GM12892 (cell line): ENCODE results near the gene L1CAM.
A peak's percentile ranks its signal among the peaks of the same experiment; 100 is the strongest.

Source experiments
- DNase-seq: peaks from one replicate; pipeline ENCODE4 v3.0.0; 2011; ENCODE audit not compliant: insufficient read length
- FAIRE-seq: peaks from 2 replicates; lab custom pipeline; 2011; peaks lifted over from hg19 to GRCh38; lab: Jason Lieb, UNC
- POLR2A ChIP-seq: IDR thresholded peaks from 2 replicates; pipeline ENCODE4 v1.6.1; 2011; ENCODE audit warnings: low read depth, low read length, control low read depth
- POLR2AphosphoS5 ChIP-seq: IDR thresholded peaks from 2 replicates; pipeline ENCODE4 v1.6.1; 2011; ENCODE audit warnings: low read depth, low read length, control low read depth
- TAF1 ChIP-seq: IDR thresholded peaks from 2 replicates; pipeline ENCODE4 v1.6.1; 2011; ENCODE audit warnings: low read depth, mild to moderate bottlenecking, control low read depth, low read length, borderline replicate concordance

L1CAM gene

GRCh38 chrX:153907456-153907855 lies 21.5 kb upstream of the L1CAM start:
- DNase-seq: no peak
- no peak for FAIRE-seq
- TF ChIP-seq TAF1 (no peak), POLR2A (no peak), POLR2AphosphoS5 (no peak)

DNA sequence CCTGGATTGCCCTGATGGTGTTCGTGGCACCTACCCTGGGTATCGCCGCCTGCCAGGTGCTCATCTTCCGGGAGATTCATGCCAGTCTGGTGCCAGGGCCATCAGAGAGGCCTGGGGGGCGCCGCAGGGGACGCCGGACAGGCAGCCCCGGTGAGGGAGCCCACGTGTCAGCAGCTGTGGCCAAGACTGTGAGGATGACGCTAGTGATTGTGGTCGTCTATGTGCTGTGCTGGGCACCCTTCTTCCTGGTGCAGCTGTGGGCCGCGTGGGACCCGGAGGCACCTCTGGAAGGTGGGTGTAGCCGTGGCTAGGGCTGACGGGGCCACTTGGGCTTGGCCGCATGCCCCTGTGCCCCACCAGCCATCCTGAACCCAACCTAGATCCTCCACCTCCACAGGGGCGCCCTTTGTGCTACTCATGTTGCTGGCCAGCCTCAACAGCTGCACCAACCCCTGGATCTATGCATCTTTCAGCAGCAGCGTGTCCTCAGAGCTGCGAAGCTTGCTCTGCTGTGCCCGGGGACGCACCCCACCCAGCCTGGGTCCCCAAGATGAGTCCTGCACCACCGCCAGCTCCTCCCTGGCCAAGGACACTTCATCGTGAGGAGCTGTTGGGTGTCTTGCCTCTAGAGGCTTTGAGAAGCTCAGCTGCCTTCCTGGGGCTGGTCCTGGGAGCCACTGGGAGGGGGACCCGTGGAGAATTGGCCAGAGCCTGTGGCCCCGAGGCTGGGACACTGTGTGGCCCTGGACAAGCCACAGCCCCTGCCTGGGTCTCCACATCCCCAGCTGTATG lies 20.3 kb upstream of the L1CAM start:
- FAIRE-seq (no peak), DNase-seq (no peak)
- TF ChIP-seq TAF1 (no peak), POLR2AphosphoS5 (no peak), POLR2A (no peak)

DNA sequence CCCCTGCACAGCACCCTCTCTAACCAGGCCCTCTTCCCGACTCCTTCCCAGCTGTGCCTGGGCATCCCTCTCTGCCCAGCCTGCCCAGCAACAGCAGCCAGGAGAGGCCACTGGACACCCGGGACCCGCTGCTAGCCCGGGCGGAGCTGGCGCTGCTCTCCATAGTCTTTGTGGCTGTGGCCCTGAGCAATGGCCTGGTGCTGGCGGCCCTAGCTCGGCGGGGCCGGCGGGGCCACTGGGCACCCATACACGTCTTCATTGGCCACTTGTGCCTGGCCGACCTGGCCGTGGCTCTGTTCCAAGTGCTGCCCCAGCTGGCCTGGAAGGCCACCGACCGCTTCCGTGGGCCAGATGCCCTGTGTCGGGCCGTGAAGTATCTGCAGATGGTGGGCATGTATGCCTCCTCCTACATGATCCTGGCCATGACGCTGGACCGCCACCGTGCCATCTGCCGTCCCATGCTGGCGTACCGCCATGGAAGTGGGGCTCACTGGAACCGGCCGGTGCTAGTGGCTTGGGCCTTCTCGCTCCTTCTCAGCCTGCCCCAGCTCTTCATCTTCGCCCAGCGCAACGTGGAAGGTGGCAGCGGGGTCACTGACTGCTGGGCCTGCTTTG lies 19.6 kb upstream of the L1CAM start:
- TF ChIP-seq TAF1: no peak
- no peak for TF ChIP-seq POLR2A
- TF ChIP-seq POLR2AphosphoS5: no peak
- DNase-seq: no peak
- no peak for FAIRE-seq

- no peak for FAIRE-seq
- TF ChIP-seq POLR2A: no peak; the same call in 1 of the 2 replicates
- TF ChIP-seq TAF1: no peak
- TF ChIP-seq POLR2AphosphoS5: no peak
- DNase-seq: no peak
Observed at GRCh38 chrX:153903991-153904957, 18.3 kb upstream of the L1CAM start, which contains the start of gene AVPR2. AVPR2 (plus strand) TSS chrX:153904673; CDS start chrX:153905146, 473 bp downstream.

DNA sequence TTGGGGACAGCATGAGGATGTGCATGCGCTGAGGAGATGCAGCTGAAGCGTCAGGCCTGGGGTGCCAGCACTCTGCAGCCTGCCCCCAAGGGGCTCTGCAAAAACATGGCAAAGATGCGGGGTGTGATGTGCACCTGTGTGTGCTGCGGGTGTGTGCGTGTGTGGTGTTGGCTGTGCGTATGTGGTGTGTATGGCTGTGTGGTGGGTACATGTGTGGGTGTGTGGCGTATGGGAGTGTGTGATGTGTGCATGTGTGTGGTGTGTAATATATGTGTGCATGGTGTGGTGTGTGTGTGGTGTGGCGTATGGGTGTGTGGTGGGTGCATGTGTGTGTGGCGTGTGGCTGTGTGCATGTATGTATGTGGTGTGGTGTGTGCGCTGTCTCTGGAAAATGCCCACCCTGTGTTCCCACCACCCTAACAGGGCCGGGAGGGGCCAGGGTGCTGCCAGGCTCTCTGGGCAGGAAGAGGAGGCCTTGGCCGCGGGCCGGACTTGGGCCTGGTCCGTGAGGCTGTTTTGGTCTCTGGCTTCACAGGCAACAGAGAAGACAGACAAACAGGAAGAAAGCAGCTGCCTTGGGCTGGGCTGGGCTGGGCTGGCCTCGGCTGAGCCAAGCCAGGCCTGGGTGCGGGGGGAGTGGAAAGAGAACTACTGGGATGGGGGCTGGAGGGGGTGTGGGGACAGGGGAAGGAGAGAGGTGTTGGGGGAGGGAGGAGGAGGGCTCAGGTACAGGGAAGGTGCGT lies 17.4 kb upstream of the L1CAM start:
- TF ChIP-seq POLR2A: no peak
- TF ChIP-seq POLR2AphosphoS5: peak; percentile 24; the same call in 1 of the 2 replicates
- no peak for DNase-seq
- FAIRE-seq: peak; percentile 57

DNA sequence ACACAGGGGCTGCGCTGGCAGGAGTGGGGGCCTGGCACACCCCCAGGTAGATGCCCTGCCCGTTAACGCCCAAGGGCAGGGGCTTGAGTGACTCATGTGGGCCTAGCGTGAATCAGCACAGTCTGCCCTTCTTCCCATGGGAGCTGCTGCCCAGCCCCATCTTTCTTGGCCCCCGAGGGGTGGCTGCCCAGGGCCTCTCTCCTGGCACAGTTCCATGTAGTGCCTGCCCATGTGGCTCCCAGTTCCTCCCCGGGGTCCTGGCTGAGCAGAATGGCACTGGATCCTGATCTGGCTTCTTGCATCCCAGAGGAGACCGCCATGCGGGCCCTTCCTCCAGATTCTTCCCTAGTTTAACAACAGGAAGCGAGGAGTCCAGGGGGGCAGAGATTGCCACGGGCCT lies 16.4 kb upstream of the L1CAM start:
- FAIRE-seq (no peak), DNase-seq (no peak)
- TF ChIP-seq TAF1 (no peak), POLR2AphosphoS5 (no peak), POLR2A (no peak)

DNA sequence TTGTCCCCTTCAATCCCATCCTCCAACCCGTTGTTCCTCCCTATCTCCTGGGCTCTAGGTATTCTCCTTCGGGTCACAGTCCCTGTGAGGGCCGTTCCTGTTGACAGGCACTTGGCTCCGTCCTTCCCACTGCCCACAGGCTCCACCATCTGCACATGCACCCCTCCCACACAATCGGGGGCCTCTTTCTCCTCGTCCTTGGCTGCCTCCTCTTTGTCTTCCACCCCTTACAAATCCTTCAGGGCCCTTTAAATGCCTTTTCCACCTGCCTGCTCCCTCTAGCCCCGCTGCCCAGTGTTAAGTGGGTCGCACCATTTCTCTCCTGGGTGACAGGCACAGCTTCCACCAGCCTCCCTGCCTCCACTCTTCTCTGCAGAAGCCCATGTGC lies 15.8 kb upstream of the L1CAM start:
- DNase-seq: no peak
- FAIRE-seq: no peak
- TF ChIP-seq POLR2AphosphoS5 (no peak), TAF1 (no peak), POLR2A (no peak)

DNA sequence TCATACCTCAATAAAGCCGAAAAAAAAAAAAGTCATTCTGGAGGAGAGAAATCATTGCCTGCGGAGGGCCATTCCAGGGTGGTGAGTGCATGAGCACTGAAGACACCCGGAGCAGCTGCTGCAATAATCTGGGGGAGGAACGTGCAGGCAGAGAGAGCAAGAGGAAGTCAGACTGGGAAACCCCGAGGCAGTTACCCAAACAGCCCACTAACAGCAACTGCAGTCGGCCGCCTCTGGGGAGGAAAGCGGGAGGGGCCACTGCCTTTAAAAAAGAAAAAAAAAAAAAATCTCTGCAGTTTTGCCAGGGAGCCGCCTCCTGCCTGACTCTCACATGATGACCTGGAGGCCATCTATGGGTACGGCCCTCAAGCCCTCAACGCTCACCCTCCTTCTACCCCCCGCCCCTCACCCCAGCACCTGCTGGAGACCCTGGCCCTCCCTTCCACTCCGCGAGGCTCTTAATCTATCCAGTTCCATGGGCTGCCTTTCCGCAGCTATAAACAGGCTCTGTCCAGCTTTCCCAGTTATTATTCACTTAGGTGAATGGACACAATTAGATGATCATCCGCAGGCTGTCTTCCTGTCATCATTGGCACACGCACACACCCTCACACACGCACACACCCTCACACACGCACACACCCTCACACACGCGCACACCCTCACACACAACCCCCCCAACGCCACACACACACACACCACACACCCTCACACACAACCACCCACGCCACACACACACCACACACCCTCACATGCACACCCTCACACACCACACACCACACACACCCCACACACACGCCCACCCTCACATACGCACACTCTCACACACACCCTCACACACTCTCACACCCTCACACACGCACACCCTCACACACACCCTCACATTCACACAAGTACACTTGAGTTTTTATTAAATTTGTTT lies 15.1 kb upstream of the L1CAM start:
- DNase-seq: peak; percentile 77
- TF ChIP-seq POLR2A (no peak), POLR2AphosphoS5 (0 out of 2 replicates have a peak, but pooled peaks have one; percentile 12)

GRCh38 chrX:153897899-153898298 lies 11.9 kb upstream of the L1CAM start:
- FAIRE-seq: no peak
- DNase-seq: no peak
- TF ChIP-seq TAF1 (no peak), POLR2AphosphoS5 (no peak), POLR2A (no peak)

More for the DNA sequence above, 15.1 kb upstream of the L1CAM start:
- FAIRE-seq: peak; percentile 79

DNA sequence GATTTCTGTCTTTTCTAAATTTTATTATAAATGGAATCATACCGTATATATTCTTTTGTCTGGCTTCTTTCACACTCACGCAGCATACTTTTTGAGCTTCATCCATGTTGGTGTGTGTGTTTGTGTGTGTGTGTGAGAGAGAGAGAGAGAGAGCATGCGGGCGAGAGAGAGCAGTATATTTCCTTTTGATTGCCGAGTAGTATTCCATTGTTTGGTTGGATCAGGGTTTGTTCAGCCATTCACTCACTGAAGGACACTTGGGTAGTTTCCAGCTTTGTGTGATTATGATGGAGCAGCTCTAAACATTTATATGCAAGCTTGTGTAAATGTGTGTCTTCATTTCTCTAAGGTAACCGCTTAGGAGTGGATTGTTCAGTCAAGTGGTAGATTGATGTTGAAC lies 3.1 kb upstream of the L1CAM start:
- DNase-seq (no peak), FAIRE-seq (no peak)
- no peak for TF ChIP-seq POLR2A
- no peak for TF ChIP-seq POLR2AphosphoS5
- no peak for TF ChIP-seq TAF1
